Measurements from ENCODE around the gene MPST.

DNA sequence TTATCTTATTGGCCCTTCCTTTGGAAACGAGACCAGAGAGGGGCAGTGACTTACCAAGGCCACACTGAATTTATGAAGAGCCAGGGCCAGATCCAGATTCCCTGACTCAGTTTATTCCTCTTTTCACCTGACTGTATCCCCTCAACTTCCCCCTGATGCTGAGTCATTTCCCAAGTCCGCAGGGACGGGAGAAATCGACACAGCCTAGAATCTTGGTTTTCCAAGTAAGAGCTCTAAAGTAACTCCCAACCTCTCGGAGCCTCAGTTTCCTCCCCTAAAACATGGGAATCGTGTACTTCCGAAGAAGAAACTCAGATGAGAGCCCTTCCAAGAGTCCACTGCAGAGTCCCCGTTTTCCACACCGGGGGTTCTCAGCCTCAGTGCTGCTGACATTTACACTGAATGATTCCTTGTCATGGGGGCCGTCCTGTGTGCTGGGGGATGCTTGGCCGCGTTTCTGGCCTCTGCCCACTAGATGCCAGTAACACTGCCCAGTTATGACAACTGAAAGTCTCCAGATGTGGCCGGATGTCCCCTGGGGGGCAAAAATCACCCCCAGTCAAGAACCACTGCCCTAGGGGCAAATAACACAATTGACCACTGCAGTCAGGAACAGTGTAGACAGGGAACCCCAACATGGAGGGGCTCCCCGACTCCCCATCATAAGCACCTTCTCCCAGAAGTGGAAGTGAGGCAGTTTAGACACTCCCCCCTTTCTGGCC, 11.2 kb downstream of the MPST start:
- TF ChIP-seq, protein P1, sequence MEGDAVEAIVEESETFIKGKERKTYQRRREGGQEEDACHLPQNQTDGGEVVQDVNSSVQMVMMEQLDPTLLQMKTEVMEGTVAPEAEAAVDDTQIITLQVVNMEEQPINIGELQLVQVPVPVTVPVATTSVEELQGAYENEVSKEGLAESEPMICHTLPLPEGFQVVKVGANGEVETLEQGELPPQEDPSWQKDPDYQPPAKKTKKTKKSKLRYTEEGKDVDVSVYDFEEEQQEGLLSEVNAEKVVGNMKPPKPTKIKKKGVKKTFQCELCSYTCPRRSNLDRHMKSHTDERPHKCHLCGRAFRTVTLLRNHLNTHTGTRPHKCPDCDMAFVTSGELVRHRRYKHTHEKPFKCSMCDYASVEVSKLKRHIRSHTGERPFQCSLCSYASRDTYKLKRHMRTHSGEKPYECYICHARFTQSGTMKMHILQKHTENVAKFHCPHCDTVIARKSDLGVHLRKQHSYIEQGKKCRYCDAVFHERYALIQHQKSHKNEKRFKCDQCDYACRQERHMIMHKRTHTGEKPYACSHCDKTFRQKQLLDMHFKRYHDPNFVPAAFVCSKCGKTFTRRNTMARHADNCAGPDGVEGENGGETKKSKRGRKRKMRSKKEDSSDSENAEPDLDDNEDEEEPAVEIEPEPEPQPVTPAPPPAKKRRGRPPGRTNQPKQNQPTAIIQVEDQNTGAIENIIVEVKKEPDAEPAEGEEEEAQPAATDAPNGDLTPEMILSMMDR (IDR thresholded peaks at IDR 0.05; ENCODE audit: poor library complexity, severe bottlenecking), result no peak
- TF ChIP-seq EP300 (conservative IDR thresholded peaks at IDR 0.05; ENCODE audit: poor library complexity, severe bottlenecking), result no peak
